Fibroblast of skin of left quadriceps (primary cell): ENCODE data around the gene CYSTM1.

Experiments
- DNase-seq, 2 experiments: peaks; one replicate each; pipeline ENCODE4 v3.0.0-alpha.2; 2013; ENCODE audit warnings: low read depth in 2 of 2

The CYSTM1 gene

GRCh38 chr5:140174465-140175366 lies at the start of gene CYSTM1:
Gene CYSTM1 (plus strand): TSS chr5:140175188. CDS start chr5:140194466, 19,278 bp downstream.
- peak; percentile 76 to 78 for DNase-seq

DNA sequence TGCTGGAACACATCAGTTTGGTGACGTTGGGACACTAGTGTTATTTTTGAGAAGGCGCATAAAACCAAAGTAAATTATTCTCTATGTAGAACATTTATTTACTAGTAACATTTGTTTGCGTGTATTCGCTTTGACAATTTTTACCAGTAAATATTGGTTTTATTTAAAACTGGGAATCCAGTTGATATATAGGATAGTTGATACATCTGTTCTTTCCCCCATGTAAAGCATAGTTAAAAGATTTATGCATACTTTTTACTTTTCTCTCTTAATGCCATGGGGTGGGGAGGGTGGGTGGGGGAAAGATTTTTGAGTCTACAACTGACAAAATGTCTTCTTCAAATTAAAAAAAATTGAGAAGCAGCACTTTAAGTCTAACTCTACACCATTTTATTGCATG lies 49.4 kb upstream of the CYSTM1 start, which contains the start of gene IGIP:
TSS of gene IGIP (plus strand) at position 301 of the 400 bp plus-strand sequence. CDS start 2,540 bp downstream, outside the sequence.
- no peak for DNase-seq

DNA sequence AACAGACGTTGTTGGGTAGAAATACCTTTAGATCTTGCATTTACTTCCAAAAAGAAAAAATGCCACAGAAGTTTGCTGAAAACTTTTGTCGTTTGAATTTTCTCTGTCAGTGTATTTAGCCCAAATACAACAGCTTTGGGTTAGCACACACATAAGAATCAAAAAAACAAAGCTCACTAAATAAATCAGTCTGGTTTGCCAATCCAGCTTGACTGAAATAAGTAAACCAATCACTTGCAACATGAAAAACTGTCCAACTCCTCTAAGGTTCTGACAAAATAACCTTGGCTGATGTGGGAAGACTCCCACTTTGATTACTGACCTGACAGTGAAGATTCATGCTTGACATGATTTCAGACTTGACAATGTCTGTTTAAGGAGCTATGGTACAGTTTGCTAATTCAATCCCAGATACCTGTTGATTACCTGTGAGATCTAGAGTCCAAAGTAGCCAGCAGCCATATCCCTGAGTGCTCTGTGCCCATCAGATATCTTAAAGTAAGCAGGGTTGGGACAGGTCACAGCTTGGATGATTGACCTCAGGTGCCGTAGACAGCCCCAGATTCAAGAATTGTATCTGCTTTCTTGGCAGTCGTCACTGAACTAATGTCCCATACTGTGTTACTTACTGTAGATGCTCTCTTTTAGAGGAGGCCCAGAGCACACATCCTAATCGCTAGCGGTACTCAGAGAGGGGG lies 48.5 kb upstream of the CYSTM1 start:
- no peak for DNase-seq

- no peak for DNase-seq
These were observed 46.6 kb upstream of the CYSTM1 start for GRCh38 chr5:140128376-140128775.

DNA sequence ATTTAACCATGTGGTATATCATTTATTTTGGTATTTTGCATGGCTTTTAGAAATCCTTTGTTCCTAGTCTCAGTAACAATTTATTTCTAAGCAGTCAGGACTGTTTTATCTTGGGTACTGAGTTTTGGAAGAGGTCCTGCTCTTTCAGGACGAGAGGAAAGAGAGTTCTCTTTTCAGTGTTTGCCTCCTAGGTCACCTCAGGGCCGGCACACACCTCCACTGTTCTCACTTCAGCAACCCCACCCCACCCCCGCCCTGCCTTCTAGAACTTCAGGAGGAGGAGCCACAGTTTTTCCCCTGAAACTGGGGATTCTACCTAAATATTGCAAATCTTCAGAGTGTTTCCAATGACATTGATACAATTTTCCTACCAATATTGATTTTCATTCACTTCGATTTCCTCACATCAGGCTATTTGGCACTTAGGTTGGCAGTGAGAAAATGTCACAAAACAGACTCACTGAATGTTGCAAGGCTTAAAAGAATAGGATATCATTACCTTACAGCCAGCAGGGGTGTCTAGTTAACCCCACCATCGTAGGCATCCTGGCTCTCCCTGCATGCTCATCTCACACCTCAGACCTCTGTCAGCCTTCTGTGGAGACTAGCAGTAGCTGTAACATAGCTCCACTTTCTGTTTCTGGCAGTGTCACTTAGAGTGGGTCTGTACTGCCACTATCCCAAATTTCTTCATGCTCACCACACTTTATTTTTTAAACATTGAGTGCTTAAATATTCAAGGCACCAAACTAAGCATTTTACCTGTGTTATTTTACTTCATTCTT lies 43.8 kb upstream of the CYSTM1 start:
- no peak for DNase-seq

GRCh38 chr5:140131967-140132409 lies 43.0 kb upstream of the CYSTM1 start:
- peak; percentile 82 to 85 for DNase-seq

DNA sequence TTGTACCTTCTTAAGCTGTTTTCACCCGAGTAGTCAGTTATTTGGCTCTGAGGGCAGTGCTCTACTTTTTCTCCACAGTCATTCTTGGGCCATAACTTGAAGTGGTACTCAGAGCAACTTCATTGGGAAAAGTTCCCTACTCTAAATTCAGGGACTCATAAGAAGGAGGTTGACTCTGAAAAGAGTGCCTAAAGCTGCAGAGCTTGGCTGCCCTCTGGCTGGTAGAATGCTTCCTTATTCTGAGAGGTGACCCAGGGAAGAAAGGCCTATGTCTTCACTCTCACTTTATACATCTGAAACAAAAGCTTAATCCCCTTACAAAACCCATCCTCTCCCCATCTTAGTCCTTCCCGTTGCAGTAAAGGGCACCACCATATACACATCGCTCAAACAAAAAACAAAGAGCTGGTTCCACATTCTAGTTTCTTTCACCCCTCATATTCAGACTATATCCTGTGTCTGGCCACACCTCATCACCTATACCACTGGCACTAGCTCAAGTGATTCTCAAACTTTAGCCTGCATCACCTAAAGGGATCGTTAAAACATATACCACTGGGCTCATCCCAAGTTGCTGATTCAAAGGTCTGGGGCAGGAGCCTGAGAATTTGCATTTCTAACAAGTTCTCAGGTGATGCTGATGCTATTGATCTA lies 41.3 kb upstream of the CYSTM1 start:
- no peak for DNase-seq

DNA sequence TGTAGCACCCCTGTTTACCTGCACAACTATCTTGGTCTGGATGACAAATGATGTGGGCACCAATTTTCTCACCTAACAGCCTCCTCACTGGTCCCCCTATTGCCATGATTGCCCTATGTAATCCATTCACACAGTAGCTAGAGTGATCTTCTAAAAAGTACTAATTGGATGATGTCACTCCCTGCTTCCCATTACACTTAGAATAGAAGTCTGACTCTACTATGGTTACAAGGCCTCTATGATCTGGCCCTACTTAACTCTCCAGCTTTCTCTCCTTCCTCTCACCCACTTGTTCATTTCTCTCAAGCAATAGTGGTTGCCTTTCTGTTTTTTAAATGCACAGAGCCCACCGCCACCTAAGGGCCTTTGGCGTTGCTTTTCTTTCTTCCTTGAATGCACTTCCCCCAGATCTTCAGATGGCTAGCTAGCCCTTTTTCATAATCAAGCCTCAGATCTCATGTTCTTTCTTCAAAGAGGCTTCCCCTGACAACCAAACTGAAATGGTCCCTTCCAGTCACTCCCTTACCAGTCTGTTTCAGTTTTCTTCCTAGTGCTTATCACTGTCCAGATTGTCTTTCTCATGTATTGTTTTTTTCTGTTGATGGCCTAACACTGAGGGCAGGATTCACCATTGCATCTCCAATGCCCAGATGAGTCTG lies 40.6 kb upstream of the CYSTM1 start:
- DNase-seq: no peak

- no peak for DNase-seq
These were observed 39.9 kb upstream of the CYSTM1 start for GRCh38 chr5:140135127-140135526.

- DNase-seq: no peak
These were observed 38.4 kb upstream of the CYSTM1 start for GRCh38 chr5:140136624-140137023.

DNA sequence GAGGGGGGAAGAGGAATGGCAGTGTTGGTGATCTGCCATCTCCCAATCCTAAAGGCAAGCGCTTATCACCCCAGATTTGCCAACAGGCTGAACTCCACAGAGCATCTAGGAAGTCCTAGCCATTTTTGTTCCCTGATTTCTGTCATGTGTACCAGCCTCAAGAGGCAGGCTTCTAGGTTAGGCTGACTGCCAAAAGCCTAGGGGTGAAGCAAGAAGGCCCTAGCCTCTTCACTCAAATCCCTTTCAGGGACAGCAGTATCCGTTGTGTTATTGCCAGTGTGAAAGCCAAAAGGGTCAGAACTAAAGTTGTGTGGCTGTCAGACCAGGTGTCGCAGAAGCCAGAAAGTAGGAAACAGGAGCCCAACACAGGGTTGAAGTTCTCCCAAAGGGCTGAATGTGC lies 34.6 kb upstream of the CYSTM1 start:
- no peak for DNase-seq

- peak in 1 of 2 experiments; percentile 27 for DNase-seq
These were observed 33.7 kb upstream of the CYSTM1 start for GRCh38 chr5:140141241-140141640.

- no peak for DNase-seq
These were observed 32.7 kb upstream of the CYSTM1 start for GRCh38 chr5:140142246-140142645.

- no peak for DNase-seq
These were observed 32.1 kb upstream of the CYSTM1 start for GRCh38 chr5:140142856-140143255.

DNA sequence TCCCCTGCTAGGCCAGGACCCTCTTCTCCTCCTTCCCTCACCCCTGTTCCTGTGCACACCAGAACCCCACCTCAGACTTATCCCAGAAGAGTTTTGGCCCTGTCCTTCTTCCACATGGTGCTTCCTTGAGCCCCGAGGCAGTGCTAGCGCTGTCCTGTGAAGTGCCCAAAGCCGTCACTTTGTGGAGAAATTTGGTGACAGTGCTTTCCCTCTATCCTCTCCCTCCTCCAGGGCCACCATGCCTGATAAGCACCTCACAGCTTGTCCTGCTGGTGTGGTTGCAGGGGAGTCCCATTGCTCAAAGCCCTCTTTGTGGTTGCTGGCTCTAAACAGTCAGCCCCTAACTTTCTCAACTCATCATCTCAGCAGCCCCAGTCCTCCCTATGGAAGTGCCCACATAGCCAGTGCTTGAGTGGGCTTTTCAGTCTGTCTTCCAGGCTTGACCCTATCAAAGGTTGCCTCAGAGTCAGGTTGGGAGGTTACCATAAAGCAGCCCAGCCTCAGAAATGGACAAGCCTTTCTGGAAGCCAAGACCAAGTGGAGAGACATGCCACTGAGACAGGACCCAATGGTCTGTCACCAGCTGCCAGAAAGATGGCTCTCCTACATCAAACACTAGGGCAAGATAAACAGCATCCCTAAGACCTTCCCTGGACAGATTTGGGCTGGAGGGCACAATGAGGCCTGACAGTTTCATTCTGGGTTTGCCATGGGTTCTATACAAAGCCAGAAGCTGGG lies 31.3 kb upstream of the CYSTM1 start:
- no peak for DNase-seq

- no peak for DNase-seq
These were observed 29.7 kb upstream of the CYSTM1 start for GRCh38 chr5:140145256-140145655.

DNA sequence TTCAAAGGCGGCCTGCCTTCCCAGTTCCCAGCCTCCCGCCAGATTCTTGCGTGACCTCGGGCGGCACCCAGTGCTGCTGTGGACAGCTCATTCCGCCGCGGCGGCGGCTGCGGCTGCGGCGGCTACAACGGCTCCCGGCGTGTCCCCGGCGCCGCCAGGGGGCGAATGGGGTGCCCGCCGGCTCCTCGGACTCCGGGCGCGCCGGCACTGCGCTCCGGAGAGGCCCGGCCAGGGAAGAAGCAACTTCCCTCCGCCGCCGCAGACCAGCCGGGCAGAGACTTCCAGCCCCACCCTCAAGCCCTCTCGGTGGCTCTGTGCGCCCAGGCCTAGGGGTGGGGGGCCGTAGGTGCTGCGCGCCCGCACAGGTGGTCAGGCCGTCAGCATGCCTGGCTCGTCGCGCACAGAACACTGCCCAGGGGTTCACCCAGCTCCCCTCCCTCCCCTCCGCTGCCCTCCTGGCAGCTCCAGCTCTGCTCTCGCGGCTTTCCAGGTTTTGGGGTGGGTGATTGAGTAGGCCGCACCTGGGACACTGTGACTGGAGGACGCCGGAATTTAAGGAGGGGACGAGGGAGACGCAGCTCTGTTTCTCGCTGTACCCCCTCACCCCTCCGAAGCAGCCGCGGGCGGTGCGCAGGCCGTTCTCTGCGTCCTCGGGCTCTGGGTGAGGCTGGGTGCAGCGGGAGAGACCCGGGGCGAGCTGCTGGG lies 29.0 kb upstream of the CYSTM1 start:
- DNase-seq: peak in 1 of 2 experiments; percentile 25

GRCh38 chr5:140146523-140146842 lies 28.5 kb upstream of the CYSTM1 start:
- DNase-seq: no peak

GRCh38 chr5:140147460-140147859 lies 27.5 kb upstream of the CYSTM1 start:
- no peak for DNase-seq

DNA sequence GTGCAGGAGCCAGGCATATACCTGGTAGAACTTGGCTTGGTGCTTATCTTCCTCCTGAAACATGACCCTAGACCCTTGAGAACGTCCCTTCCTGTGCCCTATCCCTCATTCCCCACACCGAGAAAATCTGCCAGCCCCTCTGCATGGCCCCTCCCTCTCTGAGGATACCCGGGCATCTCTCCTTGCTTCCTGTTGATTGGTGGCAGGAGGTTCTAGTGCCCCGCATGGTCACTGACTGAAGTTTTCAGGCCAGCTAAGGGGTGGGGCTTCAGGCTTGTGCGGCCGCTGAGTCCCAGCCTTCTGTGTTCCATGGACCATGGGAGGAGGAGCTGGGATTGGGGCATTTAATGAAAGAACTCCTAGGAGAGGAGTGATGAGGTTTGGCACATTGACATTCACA lies 26.5 kb upstream of the CYSTM1 start:
- DNase-seq: no peak
